ENCODE data around the gene MPZL3.

MPZL3 gene

GRCh38 chr11:118251858-118252652 lies at the start of gene MPZL3:
Gene MPZL3 (minus strand): TSS chr11:118252365. CDS start chr11:118252294, 71 bp downstream.
- DNase-seq: peak; percentile 88

- DNase-seq: no peak
Observed at GRCh38 chr11:118301600-118302195, 49.5 kb upstream of the MPZL3 start.

- DNase-seq: peak; percentile 63
Observed at GRCh38 chr11:118295815-118296454, 43.8 kb upstream of the MPZL3 start.

DNA sequence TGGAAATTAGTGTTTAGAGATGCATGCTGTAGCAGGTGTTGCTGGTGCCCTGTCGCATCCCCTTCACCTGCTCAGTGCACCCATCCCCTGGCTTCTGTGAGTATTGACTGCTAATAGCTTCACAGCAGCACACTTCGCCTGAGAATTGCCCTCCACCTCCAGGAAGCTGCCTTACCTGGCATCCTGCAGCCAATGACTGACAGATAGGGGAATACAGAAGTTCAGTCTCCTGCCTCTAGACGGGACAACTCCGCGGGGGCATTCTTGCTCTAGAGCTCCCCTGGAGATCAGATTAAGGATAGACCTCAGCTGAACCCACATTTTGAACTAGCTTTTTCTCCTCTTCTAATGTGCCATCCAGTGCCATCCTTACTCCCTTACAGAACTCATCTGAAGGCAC lies 43.0 kb upstream of the MPZL3 start:
- no peak for DNase-seq

DNA sequence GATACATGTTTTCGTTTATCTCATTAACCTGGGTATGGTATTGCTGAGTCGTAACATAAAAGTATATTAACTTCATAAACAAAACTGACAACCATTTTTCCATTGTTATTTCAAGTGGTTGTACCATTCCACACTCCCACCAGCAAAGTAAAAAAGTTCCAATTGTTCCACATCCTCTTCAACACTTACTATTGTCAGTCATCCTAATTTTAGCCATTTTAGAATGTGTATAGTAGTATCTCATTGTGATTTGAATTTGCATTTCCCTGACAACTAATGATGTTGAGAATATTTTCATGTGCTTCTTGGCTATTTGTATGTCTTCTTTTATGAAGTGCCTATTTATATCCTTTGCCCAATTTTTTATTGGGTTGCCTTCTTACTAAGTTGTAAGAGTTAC lies 41.9 kb upstream of the MPZL3 start:
- DNase-seq: no peak

DNA sequence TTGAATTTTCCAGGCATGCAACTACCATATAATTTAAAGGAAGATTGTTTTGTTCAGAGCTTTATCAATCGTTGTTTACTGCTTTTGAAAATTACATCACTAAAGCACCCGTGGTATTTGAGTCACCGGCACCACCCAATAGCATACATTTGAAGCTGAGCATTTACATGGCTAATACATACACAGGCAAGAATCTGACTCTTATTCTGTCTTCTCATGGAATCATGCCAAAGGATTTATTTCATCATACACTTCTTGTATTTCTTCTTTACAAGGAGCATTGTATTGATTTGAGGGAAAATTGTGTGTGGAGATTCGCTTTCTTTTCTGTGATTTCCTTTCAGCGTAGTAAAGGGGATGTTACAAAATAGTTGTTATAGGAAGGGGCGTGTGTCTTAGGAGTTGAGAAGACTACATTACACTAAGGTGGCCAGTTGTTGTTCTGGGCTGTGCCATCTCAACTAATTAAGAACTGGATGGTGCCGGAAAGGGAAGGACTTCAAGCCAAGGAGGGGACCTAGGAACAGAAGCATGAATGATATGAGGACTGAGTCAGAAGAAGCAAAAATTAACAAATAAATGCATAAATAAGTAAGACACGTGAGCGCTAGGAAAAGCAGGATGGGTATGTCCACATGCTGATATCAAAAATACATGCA lies 39.4 kb upstream of the MPZL3 start:
- DNase-seq: no peak

GRCh38 chr11:118290923-118291322 lies 38.8 kb upstream of the MPZL3 start:
- DNase-seq: peak; percentile 63

DNA sequence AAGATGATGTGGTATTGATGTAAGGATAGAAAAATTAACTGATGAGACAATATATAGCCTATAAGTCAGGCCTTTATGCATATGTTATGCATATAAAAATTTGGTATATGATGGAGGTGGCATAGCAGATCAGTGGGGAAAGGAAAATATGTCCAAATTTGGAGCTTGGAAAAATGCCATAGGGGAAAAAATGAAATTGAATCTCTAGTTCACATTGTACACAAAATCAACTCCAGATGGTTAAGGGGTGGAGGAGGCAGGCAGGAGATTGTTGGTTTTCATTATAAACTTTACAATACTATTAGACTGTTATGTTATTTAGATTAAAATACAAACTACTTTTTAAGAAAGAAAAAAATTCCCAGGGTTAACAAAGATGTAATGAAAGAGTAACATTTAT lies 37.2 kb upstream of the MPZL3 start:
- DNase-seq: no peak

DNA sequence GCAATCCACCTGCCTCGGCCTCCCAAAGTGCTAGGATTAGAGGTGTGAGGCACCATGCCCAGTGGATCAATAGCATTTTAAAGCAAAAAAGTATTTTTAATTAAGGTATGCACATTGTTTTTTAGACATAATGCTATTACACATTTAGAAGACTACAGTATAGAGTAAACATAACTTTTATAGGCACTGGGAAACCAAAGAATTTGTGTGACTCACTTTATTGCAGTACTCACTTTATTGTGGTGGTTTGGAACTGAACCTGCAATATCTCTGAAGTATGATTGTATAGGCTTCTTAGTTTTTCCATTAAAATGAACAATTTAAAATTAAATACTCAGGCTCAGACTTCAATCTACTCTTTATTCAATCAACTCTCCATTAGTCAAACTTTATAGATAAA lies 34.8 kb upstream of the MPZL3 start:
- no peak for DNase-seq

DNA sequence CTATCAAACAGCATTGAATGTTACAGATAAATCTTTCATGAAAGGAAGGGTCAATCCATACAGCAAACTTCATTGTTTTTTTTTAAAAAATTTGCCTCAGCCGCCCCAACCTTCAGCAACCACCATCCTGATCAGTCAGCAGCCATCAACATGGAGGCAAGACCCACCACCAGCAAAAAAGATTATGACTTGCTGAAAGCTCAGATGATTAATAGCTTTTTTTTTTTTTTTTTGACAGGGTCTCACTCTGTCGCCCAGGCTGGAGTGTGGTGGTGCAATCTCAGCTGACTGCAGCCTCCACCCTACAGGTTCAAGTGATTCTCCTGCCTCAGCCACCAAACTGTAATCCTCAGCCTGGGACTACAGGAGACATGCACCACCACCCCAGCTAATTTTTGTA lies 34.4 kb upstream of the MPZL3 start:
- no peak for DNase-seq

DNA sequence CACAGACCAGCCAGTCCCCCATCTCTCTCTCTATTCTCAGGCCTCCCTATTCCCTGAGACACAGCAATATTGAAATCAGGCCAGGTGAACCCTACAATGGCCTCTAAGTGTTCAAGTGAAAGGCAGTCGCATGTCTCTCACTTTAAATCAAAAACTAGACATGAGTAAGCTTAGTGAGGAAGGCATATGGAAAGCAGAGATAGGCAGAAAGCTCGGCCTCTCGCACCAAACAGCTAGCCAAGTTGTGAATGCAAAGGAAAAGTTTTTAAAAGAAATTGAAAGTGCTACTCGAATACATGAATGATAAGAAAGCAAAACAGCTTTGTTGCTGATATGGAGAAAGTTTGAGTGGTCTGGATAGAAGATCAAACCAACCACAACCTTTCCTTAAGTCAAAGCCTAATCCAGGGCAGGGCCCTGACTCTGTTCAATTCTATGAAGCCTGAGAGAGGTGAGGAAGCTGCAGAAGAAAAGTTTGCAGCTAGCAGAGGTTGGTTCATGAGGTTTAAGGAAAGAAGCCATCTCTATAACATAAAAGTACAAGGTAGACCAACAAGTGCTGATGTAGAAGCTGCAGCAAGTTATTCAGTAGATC lies 31.7 kb upstream of the MPZL3 start:
- no peak for DNase-seq

DNA sequence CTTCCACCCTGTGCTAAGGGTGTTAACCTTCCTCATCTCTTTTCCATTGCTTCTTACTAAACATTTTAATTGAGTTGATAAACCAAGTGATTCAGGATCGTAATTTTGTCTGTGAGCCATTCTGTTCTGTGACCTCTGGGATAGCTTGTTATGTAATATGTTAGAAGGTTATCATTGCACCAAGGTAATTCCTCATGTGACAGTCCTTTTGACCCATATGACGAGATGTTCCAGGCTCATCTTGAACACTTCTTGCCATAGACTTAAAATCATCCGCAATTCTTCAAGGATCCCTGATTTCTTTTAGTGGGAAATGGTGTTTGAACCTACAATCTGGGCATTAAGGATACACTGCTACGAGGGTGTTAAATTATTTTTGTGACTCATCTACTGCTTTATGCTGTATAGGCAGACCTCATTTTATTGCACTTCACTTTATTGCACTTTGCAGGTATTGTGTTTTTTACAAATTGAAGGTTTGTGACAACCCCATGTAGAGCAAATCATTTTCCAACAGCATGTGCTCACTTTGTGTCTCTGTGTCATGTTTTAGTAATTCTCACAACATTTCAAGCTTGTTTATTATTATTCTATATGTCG lies 31.0 kb upstream of the MPZL3 start:
- DNase-seq: no peak

DNA sequence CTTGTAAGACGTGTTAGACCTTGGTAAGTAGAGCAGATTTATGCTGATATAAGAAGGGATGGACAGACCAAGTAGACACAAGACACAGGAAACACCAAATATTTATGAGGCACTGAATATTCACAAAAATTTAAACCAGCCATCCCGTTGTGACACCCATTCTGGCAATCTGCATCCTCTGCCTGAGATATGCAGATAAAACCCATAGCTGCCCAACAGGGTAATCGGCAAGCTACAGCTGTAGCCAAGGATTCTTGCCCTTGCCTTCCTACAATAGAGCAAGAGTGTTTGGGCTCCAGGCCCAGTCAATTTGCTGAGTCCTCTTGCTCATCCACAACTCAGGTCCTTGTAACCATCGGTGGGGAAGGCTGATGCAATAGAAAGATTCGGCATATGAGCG lies 30.4 kb upstream of the MPZL3 start:
- DNase-seq: no peak

DNA sequence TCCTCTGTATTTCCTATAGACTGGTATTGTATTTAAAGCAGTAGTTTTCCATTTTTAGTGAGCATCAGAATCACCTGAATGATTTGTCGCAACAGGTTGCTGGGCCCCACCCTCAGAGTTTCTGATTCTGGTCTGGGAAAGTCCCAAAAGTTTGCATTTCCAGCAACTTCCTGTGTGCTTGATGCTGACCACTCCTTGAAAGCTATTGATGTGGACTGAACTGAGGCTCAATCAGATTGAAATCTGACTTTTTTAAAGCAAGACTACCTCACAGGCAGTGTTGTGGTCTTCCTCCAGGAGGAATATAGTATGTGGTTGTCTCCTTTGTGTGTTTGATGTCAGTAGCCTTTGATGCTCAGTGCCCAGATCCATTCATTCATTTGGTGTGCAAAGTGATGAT lies 29.1 kb upstream of the MPZL3 start:
- DNase-seq: peak; percentile 38

GRCh38 chr11:118277312-118277711 lies 25.1 kb upstream of the MPZL3 start:
- DNase-seq: peak; percentile 44

DNA sequence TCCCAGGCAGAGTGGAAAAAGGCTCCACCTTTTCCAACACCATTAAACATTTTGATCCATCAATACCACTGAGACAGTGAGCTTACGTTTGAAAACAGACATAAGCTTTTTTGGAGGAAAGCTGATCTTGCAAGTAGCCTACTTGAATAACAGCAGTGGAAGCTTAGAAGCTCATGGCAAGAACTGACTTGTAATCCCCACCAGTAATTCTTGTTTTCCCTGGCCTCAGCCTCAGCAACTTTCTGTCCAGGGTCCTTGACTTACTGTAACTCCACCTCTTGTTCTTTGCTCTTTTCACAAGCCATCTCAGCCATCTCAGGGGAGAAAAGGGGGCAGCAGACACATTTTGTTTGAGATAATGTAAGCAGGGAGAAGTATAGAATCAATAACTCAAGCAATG lies 24.3 kb upstream of the MPZL3 start:
- DNase-seq: no peak

GRCh38 chr11:118275176-118275575 lies 23.0 kb upstream of the MPZL3 start:
- no peak for DNase-seq

DNA sequence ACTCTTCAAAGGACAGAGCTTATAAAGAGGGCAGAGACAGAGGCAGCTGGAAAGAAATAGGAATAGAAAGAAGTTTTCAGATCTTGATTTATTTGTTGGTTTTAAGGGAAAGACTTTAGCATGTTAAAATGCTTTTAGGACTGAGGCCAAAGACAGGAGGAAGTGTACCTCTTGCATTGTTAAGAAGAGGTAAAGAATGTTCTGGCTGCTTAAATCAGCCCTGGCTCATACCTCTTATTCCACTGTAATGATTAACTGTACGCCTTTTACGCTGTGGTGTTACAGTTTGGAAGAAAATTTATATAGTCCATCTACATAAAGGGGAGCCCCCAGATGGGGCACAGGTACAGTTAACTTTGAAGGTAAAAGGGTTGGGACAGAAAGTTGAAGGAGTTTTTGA lies 22.0 kb upstream of the MPZL3 start:
- no peak for DNase-seq

- DNase-seq: no peak
Observed at GRCh38 chr11:118272001-118272400, 19.8 kb upstream of the MPZL3 start.

DNA sequence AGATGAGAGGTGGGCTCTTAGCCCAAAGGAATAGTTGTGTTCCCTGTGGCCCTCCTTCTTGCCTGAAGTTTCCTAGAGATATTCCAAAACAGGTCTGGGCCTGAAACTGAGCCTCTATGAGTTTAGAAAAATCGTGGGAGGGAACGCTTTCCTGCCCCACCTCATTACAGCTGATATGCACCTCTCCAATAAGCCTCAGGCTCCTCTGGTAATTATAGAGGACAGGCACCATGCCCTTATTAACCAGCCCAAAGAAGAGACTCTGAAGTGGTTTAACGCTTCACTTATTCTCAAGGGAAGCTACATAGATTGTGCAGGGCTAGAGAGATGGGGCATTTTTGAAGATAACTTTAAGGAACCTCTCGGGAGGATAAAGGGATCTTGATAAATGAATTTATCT lies 15.3 kb upstream of the MPZL3 start:
- no peak for DNase-seq

- no peak for DNase-seq
Observed at GRCh38 chr11:118265954-118266353, 13.8 kb upstream of the MPZL3 start.

- no peak for DNase-seq
Observed at GRCh38 chr11:118264569-118265465, 12.7 kb upstream of the MPZL3 start.

Measured in activated CD4-positive, alpha-beta T cell treated with anti-CD3 and anti-CD28 coated beads, Interleukin-2, Interleukin-6, amounts not matched to agents 100 ng/mL and 50 ng/mL, durations not matched to agents 16 hours and 8 hours (primary cell).